Activated T-cell treated with anti-CD3 and anti-CD28 coated beads for 48 hours (primary cell): Measurements from ENCODE around the gene TMPRSS9.
"Not testable (repeated sequence)": the region's sequence is repeated elsewhere in the genome, so short reads cannot be mapped to it uniquely, and the experiment has no call there.

Experiments
- DNase-seq: peaks from one replicate; pipeline ENCODE4 v3.0.0-alpha.2; 2020; ENCODE audit warnings: low read depth

Gene TMPRSS9

GRCh38 chr19:2342656-2343288, 17.3 kb upstream of the TMPRSS9 start:
- no peak for DNase-seq

GRCh38 chr19:2343289-2343982, 16.6 kb upstream of the TMPRSS9 start:
- no peak for DNase-seq

- no peak for DNase-seq
Measured at GRCh38 chr19:2344381-2344870, 15.6 kb upstream of the TMPRSS9 start.

- DNase-seq = no peak
Measured at GRCh38 chr19:2345076-2345475, 15.0 kb upstream of the TMPRSS9 start.

- DNase-seq = no peak
Measured at GRCh38 chr19:2345794-2346663, 14.0 kb upstream of the TMPRSS9 start.

- not testable (repeated sequence) for DNase-seq
Measured at GRCh38 chr19:2349818-2350217, 10.2 kb upstream of the TMPRSS9 start.

- no peak for DNase-seq
Measured at GRCh38 chr19:2350656-2351055, 9.4 kb upstream of the TMPRSS9 start.

- DNase-seq = no peak
Measured at GRCh38 chr19:2351591-2351990, 8.5 kb upstream of the TMPRSS9 start.

GRCh38 chr19:2352121-2352520, 7.9 kb upstream of the TMPRSS9 start:
- DNase-seq = no peak

GRCh38 chr19:2353159-2353886, 6.7 kb upstream of the TMPRSS9 start:
- DNase-seq = no peak

GRCh38 chr19:2353887-2354592, 6.0 kb upstream of the TMPRSS9 start:
- no peak for DNase-seq

GRCh38 chr19:2354670-2355069, 5.4 kb upstream of the TMPRSS9 start:
- DNase-seq = no peak

GRCh38 chr19:2355168-2356035, 4.7 kb upstream of the TMPRSS9 start:
- no peak for DNase-seq

- DNase-seq = no peak
Measured at GRCh38 chr19:2356036-2356646, 3.9 kb upstream of the TMPRSS9 start.

GRCh38 chr19:2357279-2358206, 2.5 kb upstream of the TMPRSS9 start:
- DNase-seq = no peak

GRCh38 chr19:2358548-2359173, 1.4 kb upstream of the TMPRSS9 start:
- no peak for DNase-seq

- DNase-seq = no peak
Measured at GRCh38 chr19:2360833-2361232, 768 bp downstream of the TMPRSS9 start.
